Astrocyte of the cerebellum (primary cell): ENCODE results near the gene PLA2G2C.

Experiments used
- DNase-seq: peaks from one replicate; pipeline ENCODE4 v3.0.0-alpha.2; 2011; ENCODE audit warnings: low read depth
- H3K4me3 ChIP-seq: 2 replicates; pipeline ENCODE4 v1.5.1; 2011; ENCODE audit warnings: mild to moderate bottlenecking, low read depth, low read length, moderate library complexity
- CTCF ChIP-seq: IDR thresholded peaks from 2 replicates; pipeline ENCODE4 v1.5.1; 2012; ENCODE audit warnings: low read length, low read depth, moderate library complexity, mild to moderate bottlenecking; ENCODE audit errors: missing control alignments
- in situ Hi-C: cut with HindIII; loops from 2 replicates; pipeline ENCODE4 v1.10.0; 2017; ENCODE audit warnings: low sequenced_read_pairs

PLA2G2C gene

GRCh38 chr1:20198296-20198695 is 12.0 kb upstream of the PLA2G2C start:
- no peak for DNase-seq
- in situ Hi-C loops: no loop called here
- H3K4me3 ChIP-seq: no peak overlapping the region
- no peak for TF ChIP-seq CTCF

DNA sequence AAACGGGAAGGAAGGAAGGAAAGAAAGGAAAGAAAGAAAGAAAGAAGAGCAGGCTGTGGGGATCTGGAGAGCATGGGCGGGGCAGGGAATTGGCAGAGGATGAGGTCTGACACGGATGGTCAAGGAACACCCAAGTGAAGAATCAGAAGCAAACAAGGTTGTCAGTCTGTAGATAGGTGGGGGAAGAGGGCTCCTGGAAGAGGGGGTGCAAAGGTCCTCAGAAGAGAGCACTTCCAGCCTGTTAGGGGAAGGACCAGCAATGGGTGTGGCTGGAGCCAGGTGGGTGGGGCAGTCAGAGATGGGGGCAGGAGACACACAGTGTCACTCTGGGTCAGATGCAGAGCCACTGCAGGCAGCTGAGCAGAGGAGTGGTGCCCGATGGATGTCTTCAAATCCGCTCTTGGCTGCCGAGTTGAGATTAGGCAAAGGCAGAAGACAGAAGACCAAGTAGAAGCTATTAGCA is 11.0 kb upstream of the PLA2G2C start:
- in situ Hi-C loops: no loop called here
- DNase-seq: no peak
- no peak overlapping the region for H3K4me3 ChIP-seq
- no peak for TF ChIP-seq CTCF

DNA sequence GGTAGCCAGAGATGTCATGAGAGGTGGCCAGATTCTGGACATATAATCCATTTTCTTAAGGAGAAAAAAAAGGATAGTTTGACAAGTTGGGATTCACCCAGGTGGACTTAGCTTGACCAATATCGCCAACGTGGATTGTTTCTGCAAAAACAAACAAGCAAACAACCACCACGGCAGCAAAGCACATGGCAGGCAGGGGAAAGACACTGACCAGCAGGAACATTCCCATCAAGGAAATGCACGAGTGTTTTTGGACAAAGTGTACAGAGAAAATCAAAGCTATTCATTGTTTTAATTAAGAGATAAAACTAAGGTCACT is 9.1 kb upstream of the PLA2G2C start:
- TF ChIP-seq CTCF: no peak
- in situ Hi-C loops: no loop called here
- DNase-seq: no peak

GRCh38 chr1:20194757-20195461 is 8.6 kb upstream of the PLA2G2C start:
- H3K4me3 ChIP-seq: no peak overlapping the region
- peak; percentile 88 for TF ChIP-seq CTCF
- DNase-seq: peak; percentile 11
- in situ Hi-C loops: no loop called here

More for the DNA sequence above, 9.1 kb upstream of the PLA2G2C start:
- H3K4me3 ChIP-seq: no peak overlapping the region

GRCh38 chr1:20194224-20194623 is 7.9 kb upstream of the PLA2G2C start:
- TF ChIP-seq CTCF: no peak
- in situ Hi-C loops: no loop called here

GRCh38 chr1:20192871-20193411 is 6.6 kb upstream of the PLA2G2C start:
- TF ChIP-seq CTCF: no peak
- no peak for DNase-seq
- no peak overlapping the region for H3K4me3 ChIP-seq
- in situ Hi-C loops: no loop called here

More at GRCh38 chr1:20194224-20194623, 7.9 kb upstream of the PLA2G2C start:
- no peak for DNase-seq
- no peak overlapping the region for H3K4me3 ChIP-seq
